GM12878 (cell line): ENCODE results near the gene TMEM127. TPM values are rescaled to one million over a fixed set of nuclear protein-coding genes. Genes with fewer than 3 reads are reported as not detected.

Source experiments
- CEBPB ChIP-seq, 2 experiments: fragments of 150-350 bp in 1 of 2; IDR thresholded peaks; 2 replicates each; pipeline ENCODE4 v1.6.1; 2012 to 2014; ENCODE audit warnings: low read depth in 2 of 2, low read length in 2 of 2, borderline replicate concordance in 1 of 2, inconsistent platforms in 1 of 2
- CHD4 ChIP-seq: fragments of 200-600 bp; sonication (generic); IDR thresholded peaks from 2 replicates; pipeline ENCODE4 v1.6.1; 2016; ENCODE audit warnings: mild to moderate bottlenecking
- EED ChIP-seq: sonication (generic); IDR thresholded peaks from 2 replicates; pipeline ENCODE4 v1.6.1; 2016; ENCODE audit warnings: antibody characterized with exemption, low read depth
- EGR1 ChIP-seq, 2 experiments: IDR thresholded peaks; 1 replicate in 1 of 2; 2 replicates in 1 of 2; pipeline ENCODE4 v1.6.1; 2011 to 2012; ENCODE audit warnings: low read depth in 2 of 2, low read length in 2 of 2, borderline replicate concordance in 1 of 2, mild to moderate bottlenecking in 1 of 2, moderate library complexity in 1 of 2
- HDAC2 ChIP-seq: fragments of 200-600 bp; sonication (generic); IDR thresholded peaks from 2 replicates; pipeline ENCODE4 v1.6.1; 2017
- KLF5 ChIP-seq: fragments of 450-650 bp; IDR thresholded peaks from 2 replicates; pipeline ENCODE4 v1.6.1; 2014; ENCODE audit warnings: mild to moderate bottlenecking; ENCODE audit not compliant: partially characterized antibody
- MYB ChIP-seq: fragments of 150-350 bp; IDR thresholded peaks from 2 replicates; pipeline ENCODE4 v1.6.1; 2014; ENCODE audit warnings: mild to moderate bottlenecking, low read depth, low read length, borderline replicate concordance
- NR2F1 ChIP-seq: fragments of 450-650 bp; conservative IDR thresholded peaks from 2 replicates; pipeline ENCODE4 v1.6.1; 2017; ENCODE audit warnings: mild to moderate bottlenecking
- RB1 ChIP-seq: fragments of 450-650 bp; formaldehyde crosslinking; IDR thresholded peaks from 2 replicates; pipeline ENCODE4 v1.6.1; 2017; ENCODE audit warnings: mild to moderate bottlenecking, borderline replicate concordance
- SMAD5 ChIP-seq: IDR thresholded peaks from 2 replicates; pipeline ENCODE4 v1.6.1; 2016; ENCODE audit warnings: antibody characterized with exemption, low read depth
- SMC3 ChIP-seq: IDR thresholded peaks from 2 replicates; pipeline ENCODE4 v1.6.1; 2011; ENCODE audit warnings: low read length, improper control_type of control experiment, borderline replicate concordance
- SUPT20H ChIP-seq: IDR thresholded peaks from 2 replicates; pipeline ENCODE4 v1.6.1; 2011; ENCODE audit warnings: low read depth, mild to moderate bottlenecking, low read length, moderate library complexity, borderline replicate concordance; ENCODE audit not compliant: control insufficient read depth
- TCF7 ChIP-seq: IDR thresholded peaks from 2 replicates; pipeline ENCODE4 v1.6.1; 2014; ENCODE audit warnings: antibody characterized with exemption, borderline replicate concordance
- polyA plus RNA-seq, 11 experiments: library from polyadenylated mRNA; depleted of rRNA in 4 of 11; unstranded in 6 of 11; stranded (reverse) in 5 of 11; fragments of >200 nt; fragmentation: Nextera tagmentation in 4 of 11; fragmentation: Illumina TruSeq in 1 of 11; extraction: Ambion mirVana in 4 of 11; extraction: Trizol in 1 of 11; gene quantifications; 1 replicate in 1 of 11; 2 replicates in 10 of 11; pipeline versions ENCODE4 v1.2.1 to v1.2.3, GENCODE V29; 2011 to 2016; ENCODE audit warnings: inconsistent platforms in 2 of 11, missing spikeins in 2 of 11, low read depth in 1 of 11
- total RNA-seq, 4 experiments: library from RNA; depleted of rRNA in 3 of 4; stranded (reverse); fragments of >200 nt in 3 of 4; fragmentation: Illumina TruSeq in 1 of 4; extraction: Trizol in 1 of 4; gene quantifications; 2 replicates each; pipeline versions ENCODE4 v1.2.1 to v1.2.3, GENCODE V29; 2013 to 2021
- TF ChIP-seq, protein P1 (sequence below): fragments of 450-650 bp; IDR thresholded peaks from 2 replicates; pipeline ENCODE4 v1.6.1; 2017; ENCODE audit warnings: mild to moderate bottlenecking, moderate library complexity
- TF ChIP-seq, protein P2 (sequence below): fragments of 450-650 bp; IDR thresholded peaks from 2 replicates; pipeline ENCODE4 v1.6.1; 2014; ENCODE audit warnings: mild to moderate bottlenecking
- TF ChIP-seq, protein P3 (sequence below): IDR thresholded peaks from 2 replicates; pipeline ENCODE4 v1.6.1; 2011; ENCODE audit warnings: borderline replicate concordance, low read depth, mild to moderate bottlenecking, moderate library complexity, low read length; ENCODE audit not compliant: insufficient read depth, poor library complexity, severe bottlenecking
- TF ChIP-seq, protein P4 (sequence below): fragments of 450-650 bp; IDR thresholded peaks from 2 replicates; pipeline ENCODE4 v1.6.1; 2017; ENCODE audit warnings: borderline replicate concordance
- TF ChIP-seq, protein P5 (sequence below): IDR thresholded peaks from 2 replicates; pipeline ENCODE4 v1.6.1; 2012; ENCODE audit warnings: low read length, inconsistent platforms
- TF ChIP-seq, protein P6 (sequence below): fragments of 450-650 bp; IDR thresholded peaks from 2 replicates; pipeline ENCODE4 v1.6.1; 2016; ENCODE audit warnings: mild to moderate bottlenecking

Gene TMEM127
- total and polyA plus RNA-seq, 10 of the 15 experiments (the other 5 are each of a cell fraction or from before 2014, with no cell fraction given) = 2.6 to 27.2 (median 17.7) TPM

DNA sequence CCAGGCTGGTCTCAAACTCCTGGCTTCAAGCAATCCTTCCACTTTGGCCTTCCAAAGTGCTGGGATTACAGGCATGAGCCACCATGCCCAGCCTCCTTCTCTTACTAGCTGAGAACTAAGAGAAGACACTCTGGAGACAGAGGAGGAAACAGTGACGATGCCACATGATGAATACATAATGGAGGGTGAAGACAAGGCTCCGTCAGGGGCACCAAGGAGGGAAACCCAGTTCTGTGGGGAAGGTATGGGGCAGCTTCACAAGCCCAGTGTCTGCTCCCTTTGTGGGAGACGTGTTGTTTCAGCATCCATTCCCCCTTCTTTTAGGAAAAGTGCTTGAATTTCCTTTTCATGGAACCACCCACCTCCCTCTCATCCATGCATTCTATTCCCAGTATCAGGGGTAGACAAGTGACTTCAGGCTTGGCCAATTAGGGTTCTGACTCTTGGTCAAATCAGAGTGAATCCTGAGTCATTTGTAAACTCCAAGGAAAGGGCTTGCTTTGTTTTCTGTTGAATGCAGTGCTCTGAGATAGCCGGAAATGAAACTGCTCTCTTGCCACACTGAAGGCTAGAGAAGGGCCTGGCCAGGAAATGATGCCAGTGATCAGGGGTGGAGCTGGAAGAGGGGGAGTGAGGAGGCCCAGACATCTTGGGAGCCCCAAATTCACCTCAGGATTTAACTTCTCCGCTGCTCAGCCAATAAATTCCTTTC, 23.7 kb downstream of the TMEM127 start (continued):
- peak in 1 of 2 experiments; percentile 70; a peak in 2 of 3 replicates for TF ChIP-seq EGR1 (IDR thresholded peaks at IDR 0.05; ENCODE audit: borderline replicate concordance in 1 of 2, low read depth in 2 of 2, low read length in 2 of 2)
- TF ChIP-seq RB1 = no peak
- TF ChIP-seq MYB = no peak
- TF ChIP-seq SUPT20H = no peak
- no peak for TF ChIP-seq HDAC2
- TF ChIP-seq, protein P1, sequence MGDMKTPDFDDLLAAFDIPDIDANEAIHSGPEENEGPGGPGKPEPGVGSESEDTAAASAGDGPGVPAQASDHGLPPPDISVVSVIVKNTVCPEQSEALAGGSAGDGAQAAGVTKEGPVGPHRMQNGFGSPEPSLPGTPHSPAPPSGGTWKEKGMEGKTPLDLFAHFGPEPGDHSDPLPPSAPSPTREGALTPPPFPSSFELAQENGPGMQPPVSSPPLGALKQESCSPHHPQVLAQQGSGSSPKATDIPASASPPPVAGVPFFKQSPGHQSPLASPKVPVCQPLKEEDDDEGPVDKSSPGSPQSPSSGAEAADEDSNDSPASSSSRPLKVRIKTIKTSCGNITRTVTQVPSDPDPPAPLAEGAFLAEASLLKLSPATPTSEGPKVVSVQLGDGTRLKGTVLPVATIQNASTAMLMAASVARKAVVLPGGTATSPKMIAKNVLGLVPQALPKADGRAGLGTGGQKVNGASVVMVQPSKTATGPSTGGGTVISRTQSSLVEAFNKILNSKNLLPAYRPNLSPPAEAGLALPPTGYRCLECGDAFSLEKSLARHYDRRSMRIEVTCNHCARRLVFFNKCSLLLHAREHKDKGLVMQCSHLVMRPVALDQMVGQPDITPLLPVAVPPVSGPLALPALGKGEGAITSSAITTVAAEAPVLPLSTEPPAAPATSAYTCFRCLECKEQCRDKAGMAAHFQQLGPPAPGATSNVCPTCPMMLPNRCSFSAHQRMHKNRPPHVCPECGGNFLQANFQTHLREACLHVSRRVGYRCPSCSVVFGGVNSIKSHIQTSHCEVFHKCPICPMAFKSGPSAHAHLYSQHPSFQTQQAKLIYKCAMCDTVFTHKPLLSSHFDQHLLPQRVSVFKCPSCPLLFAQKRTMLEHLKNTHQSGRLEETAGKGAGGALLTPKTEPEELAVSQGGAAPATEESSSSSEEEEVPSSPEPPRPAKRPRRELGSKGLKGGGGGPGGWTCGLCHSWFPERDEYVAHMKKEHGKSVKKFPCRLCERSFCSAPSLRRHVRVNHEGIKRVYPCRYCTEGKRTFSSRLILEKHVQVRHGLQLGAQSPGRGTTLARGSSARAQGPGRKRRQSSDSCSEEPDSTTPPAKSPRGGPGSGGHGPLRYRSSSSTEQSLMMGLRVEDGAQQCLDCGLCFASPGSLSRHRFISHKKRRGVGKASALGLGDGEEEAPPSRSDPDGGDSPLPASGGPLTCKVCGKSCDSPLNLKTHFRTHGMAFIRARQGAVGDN = no peak
- TF ChIP-seq SMC3 = no peak
- TF ChIP-seq, protein P2, sequence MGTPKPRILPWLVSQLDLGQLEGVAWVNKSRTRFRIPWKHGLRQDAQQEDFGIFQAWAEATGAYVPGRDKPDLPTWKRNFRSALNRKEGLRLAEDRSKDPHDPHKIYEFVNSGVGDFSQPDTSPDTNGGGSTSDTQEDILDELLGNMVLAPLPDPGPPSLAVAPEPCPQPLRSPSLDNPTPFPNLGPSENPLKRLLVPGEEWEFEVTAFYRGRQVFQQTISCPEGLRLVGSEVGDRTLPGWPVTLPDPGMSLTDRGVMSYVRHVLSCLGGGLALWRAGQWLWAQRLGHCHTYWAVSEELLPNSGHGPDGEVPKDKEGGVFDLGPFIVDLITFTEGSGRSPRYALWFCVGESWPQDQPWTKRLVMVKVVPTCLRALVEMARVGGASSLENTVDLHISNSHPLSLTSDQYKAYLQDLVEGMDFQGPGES = no peak
- no peak for TF ChIP-seq CHD4
- no peak for TF ChIP-seq CEBPB (IDR thresholded peaks at IDR 0.05; ENCODE audit: borderline replicate concordance in 1 of 2, low read depth in 2 of 2, low read length in 2 of 2)
- TF ChIP-seq, protein P3, sequence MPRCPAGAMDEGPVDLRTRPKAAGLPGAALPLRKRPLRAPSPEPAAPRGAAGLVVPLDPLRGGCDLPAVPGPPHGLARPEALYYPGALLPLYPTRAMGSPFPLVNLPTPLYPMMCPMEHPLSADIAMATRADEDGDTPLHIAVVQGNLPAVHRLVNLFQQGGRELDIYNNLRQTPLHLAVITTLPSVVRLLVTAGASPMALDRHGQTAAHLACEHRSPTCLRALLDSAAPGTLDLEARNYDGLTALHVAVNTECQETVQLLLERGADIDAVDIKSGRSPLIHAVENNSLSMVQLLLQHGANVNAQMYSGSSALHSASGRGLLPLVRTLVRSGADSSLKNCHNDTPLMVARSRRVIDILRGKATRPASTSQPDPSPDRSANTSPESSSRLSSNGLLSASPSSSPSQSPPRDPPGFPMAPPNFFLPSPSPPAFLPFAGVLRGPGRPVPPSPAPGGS = peak; percentile 25
- TF ChIP-seq, protein P4, sequence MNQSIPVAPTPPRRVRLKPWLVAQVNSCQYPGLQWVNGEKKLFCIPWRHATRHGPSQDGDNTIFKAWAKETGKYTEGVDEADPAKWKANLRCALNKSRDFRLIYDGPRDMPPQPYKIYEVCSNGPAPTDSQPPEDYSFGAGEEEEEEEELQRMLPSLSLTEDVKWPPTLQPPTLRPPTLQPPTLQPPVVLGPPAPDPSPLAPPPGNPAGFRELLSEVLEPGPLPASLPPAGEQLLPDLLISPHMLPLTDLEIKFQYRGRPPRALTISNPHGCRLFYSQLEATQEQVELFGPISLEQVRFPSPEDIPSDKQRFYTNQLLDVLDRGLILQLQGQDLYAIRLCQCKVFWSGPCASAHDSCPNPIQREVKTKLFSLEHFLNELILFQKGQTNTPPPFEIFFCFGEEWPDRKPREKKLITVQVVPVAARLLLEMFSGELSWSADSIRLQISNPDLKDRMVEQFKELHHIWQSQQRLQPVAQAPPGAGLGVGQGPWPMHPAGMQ = no peak
- TF ChIP-seq SMAD5 = no peak
- TF ChIP-seq, protein P5, sequence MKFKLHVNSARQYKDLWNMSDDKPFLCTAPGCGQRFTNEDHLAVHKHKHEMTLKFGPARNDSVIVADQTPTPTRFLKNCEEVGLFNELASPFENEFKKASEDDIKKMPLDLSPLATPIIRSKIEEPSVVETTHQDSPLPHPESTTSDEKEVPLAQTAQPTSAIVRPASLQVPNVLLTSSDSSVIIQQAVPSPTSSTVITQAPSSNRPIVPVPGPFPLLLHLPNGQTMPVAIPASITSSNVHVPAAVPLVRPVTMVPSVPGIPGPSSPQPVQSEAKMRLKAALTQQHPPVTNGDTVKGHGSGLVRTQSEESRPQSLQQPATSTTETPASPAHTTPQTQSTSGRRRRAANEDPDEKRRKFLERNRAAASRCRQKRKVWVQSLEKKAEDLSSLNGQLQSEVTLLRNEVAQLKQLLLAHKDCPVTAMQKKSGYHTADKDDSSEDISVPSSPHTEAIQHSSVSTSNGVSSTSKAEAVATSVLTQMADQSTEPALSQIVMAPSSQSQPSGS = no peak
- peak; percentile 96 for TF ChIP-seq EED
- TF ChIP-seq KLF5 = no peak
- TF ChIP-seq TCF7 = no peak
- TF ChIP-seq, protein P6, sequence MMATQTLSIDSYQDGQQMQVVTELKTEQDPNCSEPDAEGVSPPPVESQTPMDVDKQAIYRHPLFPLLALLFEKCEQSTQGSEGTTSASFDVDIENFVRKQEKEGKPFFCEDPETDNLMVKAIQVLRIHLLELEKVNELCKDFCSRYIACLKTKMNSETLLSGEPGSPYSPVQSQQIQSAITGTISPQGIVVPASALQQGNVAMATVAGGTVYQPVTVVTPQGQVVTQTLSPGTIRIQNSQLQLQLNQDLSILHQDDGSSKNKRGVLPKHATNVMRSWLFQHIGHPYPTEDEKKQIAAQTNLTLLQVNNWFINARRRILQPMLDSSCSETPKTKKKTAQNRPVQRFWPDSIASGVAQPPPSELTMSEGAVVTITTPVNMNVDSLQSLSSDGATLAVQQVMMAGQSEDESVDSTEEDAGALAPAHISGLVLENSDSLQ = peak; percentile 33; the same call in 1 of the 2 replicates
- no peak; the same call in 1 of the 2 replicates for TF ChIP-seq NR2F1
